ENCODE measurements around the gene TBL3. TPM values are rescaled to one million over a fixed set of nuclear protein-coding genes. Genes with fewer than 3 reads are reported as not detected.

Gene TBL3
- total RNA-seq, 2 experiments from 2014 or later = 12.7 to 15.5 TPM

- Mint-ChIP-seq H3K27me3 (peaks cover 29% of the 10 kb centered on the region), H3K4me1 (ENCODE audit: low read depth) (peaks cover 18% of the 10 kb centered on the region), H3K4me3 (peak overlapping the region; percentile 54), H3K9me3 (no peaks in the 10 kb centered on the region), H3K36me3 (ENCODE audit: low read depth) (no peaks in the 10 kb centered on the region), H3K27ac (peak overlapping the region; percentile 66)
- ATAC-seq (ENCODE audit: poor library complexity) = peak; percentile 12
- peak in 2 of 14 experiments; percentile 43 to 61 for DNase-seq
- H3K36me3 ChIP-seq (ENCODE audit: insufficient read depth, low read length) = no peaks in the 10 kb centered on the region
- H3K27me3 ChIP-seq (ENCODE audit: control insufficient read depth in 1 of 2, insufficient read depth in 2 of 2, low read length in 2 of 2) = peaks cover 25 to 33% of the 10 kb centered on the region in 2 experiments
- CTCF ChIA-PET = interaction anchor here (0.6 to 2.2 kb wide), 8 partner anchors 19 to 1569 kb away, joined by 3 to 9 read pairs (median 4); partner anchors contain the start of genes NTHL1, TRAF7 and TSC2
- H3K27ac ChIP-seq (ENCODE audit: low read depth in 1 of 2, low read length in 2 of 2) = no peak overlapping the region
- intact Hi-C loops (cut with DNase I, micrococcal nuclease) = loop anchor here (1.0 to 10.0 kb wide), 4 partner anchors 26 to 232 kb away; partner anchors contain the start of gene ECI1 (in 1 of the 2)
- TF ChIP-seq CTCF (IDR thresholded peaks at IDR 0.05) = no peak
- peaks cover 50% of the 10 kb centered on the region for H3K4me1 ChIP-seq (ENCODE audit: insufficient read depth, low read length)
- no peaks in the 10 kb centered on the region for H3K9me3 ChIP-seq (ENCODE audit: control insufficient read depth in 1 of 2, insufficient read depth in 1 of 2, low read length in 2 of 2)
- POLR2A ChIA-PET = interaction anchor here (0.9 to 2.2 kb wide), 4 partner anchors 25 to 133 kb away, joined by 4 to 13 read pairs (median 6); partner anchors contain the start of genes NTHL1, RPS2, TRAF7 and TSC2
- H3K4me3 ChIP-seq (ENCODE audit: low read length) = peak overlapping the region; percentile 31
Observed at GRCh38 chr16:2022723-2023091, 50.9 kb downstream of the TBL3 start.

GRCh38 chr16:2023092-2024031 is 51.5 kb downstream of the TBL3 start:
- peak; percentile 87 to 99 (median 96) for DNase-seq
- intact Hi-C loops (cut with DNase I, micrococcal nuclease) = loop anchor here (1.0 to 10.0 kb wide), 4 partner anchors 25 to 231 kb away; partner anchors contain the start of gene ECI1 (in 1 of the 2)
- Histone ChIP-seq H3K36me3 (ENCODE audit: insufficient read depth, low read length) (no peaks in the 10 kb centered on the region), H3K9me3 (ENCODE audit: control insufficient read depth in 1 of 2, insufficient read depth in 1 of 2, low read length in 2 of 2) (no peaks in the 10 kb centered on the region), H3K27me3 (ENCODE audit: control insufficient read depth in 1 of 2, insufficient read depth in 2 of 2, low read length in 2 of 2) (peaks cover 25 to 33% of the 10 kb centered on the region in 2 experiments), H3K27ac (ENCODE audit: low read depth in 1 of 2, low read length in 2 of 2) (peak overlapping the region in 1 of 2 donors; percentile 43), H3K4me3 (ENCODE audit: low read length) (peak overlapping the region; percentile 31), H3K4me1 (ENCODE audit: insufficient read depth, low read length) (peaks cover 50% of the 10 kb centered on the region)
- ChIA-PET CTCF (interaction anchor here (0.6 to 2.2 kb wide), 8 partner anchors 19 to 1570 kb away, joined by 3 to 9 read pairs (median 4); partner anchors contain the start of genes NTHL1, TRAF7 and TSC2), POLR2A (interaction anchor here (1.0 to 2.2 kb wide), 4 partner anchors 59 to 132 kb away, joined by 5 to 13 read pairs (median 8); partner anchors contain the start of genes RPS2 and TRAF7)
- TF ChIP-seq CTCF (IDR thresholded peaks at IDR 0.05) = peak; percentile 90
- peaks cover 29% of the 10 kb centered on the region for H3K27me3 Mint-ChIP-seq
- peaks cover 19% of the 10 kb centered on the region for H3K4me1 Mint-ChIP-seq (ENCODE audit: low read depth)
- no peaks in the 10 kb centered on the region for H3K36me3 Mint-ChIP-seq (ENCODE audit: low read depth)
- peak overlapping the region; percentile 66 for H3K27ac Mint-ChIP-seq
- H3K4me3 Mint-ChIP-seq = peak overlapping the region; percentile 72
- no peaks in the 10 kb centered on the region for H3K9me3 Mint-ChIP-seq
- peak; percentile 92 for ATAC-seq (ENCODE audit: poor library complexity)

GRCh38 chr16:2024032-2024420 is 52.2 kb downstream of the TBL3 start:
- intact Hi-C loops (cut with DNase I, micrococcal nuclease) = loop anchor here in 1 of 2 experiments (10.0 kb wide), 1 partner anchor 231 kb away; the partner anchor contains the start of gene ECI1
- no peaks in the 10 kb centered on the region for H3K9me3 ChIP-seq (ENCODE audit: control insufficient read depth in 1 of 2, insufficient read depth in 1 of 2, low read length in 2 of 2)
- peaks cover 25 to 31% of the 10 kb centered on the region in 2 experiments for H3K27me3 ChIP-seq (ENCODE audit: control insufficient read depth in 1 of 2, insufficient read depth in 2 of 2, low read length in 2 of 2)
- TF ChIP-seq CTCF (IDR thresholded peaks at IDR 0.05) = no peak
- ChIA-PET POLR2A (interaction anchor here (1.3 to 2.2 kb wide), 2 partner anchors 116 to 131 kb away, joined by 8 to 13 read pairs; partner anchors contain the start of gene TRAF7), CTCF (no interaction called here)
- Mint-ChIP-seq H3K36me3 (ENCODE audit: low read depth) (no peaks in the 10 kb centered on the region), H3K4me3 (peak overlapping the region; percentile 35), H3K27ac (no peak overlapping the region), H3K9me3 (no peaks in the 10 kb centered on the region), H3K4me1 (ENCODE audit: low read depth) (peaks cover 19% of the 10 kb centered on the region), H3K27me3 (peaks cover 25% of the 10 kb centered on the region)
- peaks cover 50% of the 10 kb centered on the region for H3K4me1 ChIP-seq (ENCODE audit: insufficient read depth, low read length)
- DNase-seq = no peak
- ATAC-seq (ENCODE audit: poor library complexity) = no peak
- no peaks in the 10 kb centered on the region for H3K36me3 ChIP-seq (ENCODE audit: insufficient read depth, low read length)
- H3K4me3 ChIP-seq (ENCODE audit: low read length) = no peak overlapping the region
- H3K27ac ChIP-seq (ENCODE audit: low read depth in 1 of 2, low read length in 2 of 2) = no peak overlapping the region

All from CD4-positive, alpha-beta T cell (primary cell).